ENCODE results near the gene PARD6G. TPM values are rescaled to one million over a fixed set of nuclear protein-coding genes. Genes with fewer than 3 reads are reported as not detected.
A peak's percentile ranks its signal among the peaks of the same experiment; 100 is the strongest.

PARD6G gene
- total RNA-seq, 1 experiment from 2014 or later, result 5.4 TPM

DNA sequence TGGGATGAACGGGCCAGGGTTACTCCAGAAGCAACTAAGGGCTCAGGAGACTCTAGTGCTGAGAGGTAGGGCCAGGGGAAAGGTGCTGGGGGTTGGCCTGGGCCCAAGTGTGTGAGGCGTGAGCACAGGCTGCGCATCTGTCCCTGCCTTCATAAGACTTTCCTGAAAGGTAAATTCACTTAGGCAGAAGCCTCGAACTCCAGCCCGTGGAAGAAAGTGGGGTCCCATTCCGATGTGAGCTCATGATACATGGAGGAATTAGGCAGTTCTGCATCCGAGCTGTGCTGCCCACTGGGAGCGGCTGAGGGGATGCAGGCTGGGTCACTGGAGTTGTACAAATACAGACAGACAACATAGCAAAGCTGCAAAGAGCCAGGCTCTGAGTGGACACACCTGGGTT lies 16.2 kb downstream of the PARD6G start:
- CTCF ChIA-PET, result no interaction called here

GRCh38 chr18:80229766-80230745 lies 17.3 kb downstream of the PARD6G start:
- no peak; the same call in 1 of the 2 replicates for ATAC-seq
- CTCF ChIA-PET, result no interaction called here
- no peak overlapping the region for H3K9ac ChIP-seq (ENCODE audit: low read length)
- no peak overlapping the region for H3K4me2 ChIP-seq (ENCODE audit: low read length)
- no peaks in the 10 kb centered on the region for H3F3A ChIP-seq (ENCODE audit: low read length, unreplicated experiment)
- H2AFZ ChIP-seq (ENCODE audit: low read length), result no peak overlapping the region
- H4K20me1 ChIP-seq (ENCODE audit: low read length), result no peaks in the 10 kb centered on the region
- no peak overlapping the region for H3K27ac ChIP-seq (ENCODE audit: low read length)
- H3K27me3 ChIP-seq (ENCODE audit: low read length), result no peaks in the 10 kb centered on the region
- H3K4me1 ChIP-seq (ENCODE audit: insufficient read depth, low read length), result no peaks in the 10 kb centered on the region
- POLR2A ChIA-PET (ENCODE audit: unreplicated experiment), result no interaction called here
- H3K79me2 ChIP-seq (ENCODE audit: low read length), result no peaks in the 10 kb centered on the region
- no TSS peak for BruUV-seq (replicated peaks)
- H3K9me2 ChIP-seq (replicated peaks; ENCODE audit: low read length), result no peaks in the 10 kb centered on the region
- peak; percentile 19 for DNase-seq
- no peak overlapping the region for H3K4me3 ChIP-seq (ENCODE audit: low read length)
- intact Hi-C loops (cut with micrococcal nuclease), result no loop called here
- no peaks in the 10 kb centered on the region for H3K36me3 ChIP-seq (ENCODE audit: low read depth, low read length)
- H3K9me3 ChIP-seq (ENCODE audit: low read length), result no peaks in the 10 kb centered on the region
- no peak for TF ChIP-seq EZH2phosphoT487 (IDR thresholded peaks at IDR 0.05; ENCODE audit: borderline replicate concordance, low read length)
- no peak for TF ChIP-seq EZH2 (IDR thresholded peaks at IDR 0.05; ENCODE audit: low read length, unreplicated experiment)
- no peak for TF ChIP-seq CTCF (conservative IDR thresholded peaks at IDR 0.05; ENCODE audit: low read depth, low read length)

More for the DNA sequence above, 16.2 kb downstream of the PARD6G start:
- no peak overlapping the region for H3K9ac ChIP-seq (ENCODE audit: low read length)
- DNase-seq (no peak), ATAC-seq (no peak)
- no peaks in the 10 kb centered on the region for H3K27me3 ChIP-seq (ENCODE audit: low read length)
- H3K9me2 ChIP-seq (replicated peaks; ENCODE audit: low read length), result no peaks in the 10 kb centered on the region
- no peaks in the 10 kb centered on the region for H3K4me1 ChIP-seq (ENCODE audit: insufficient read depth, low read length)
- TF ChIP-seq EZH2 (IDR thresholded peaks at IDR 0.05; ENCODE audit: low read length, unreplicated experiment) (no peak), CTCF (conservative IDR thresholded peaks at IDR 0.05; ENCODE audit: low read depth, low read length) (no peak), EZH2phosphoT487 (IDR thresholded peaks at IDR 0.05; ENCODE audit: borderline replicate concordance, low read length) (no peak)
- no peaks in the 10 kb centered on the region for H3K79me2 ChIP-seq (ENCODE audit: low read length)
- no peak overlapping the region for H2AFZ ChIP-seq (ENCODE audit: low read length)
- H3K4me2 ChIP-seq (ENCODE audit: low read length), result no peak overlapping the region
- intact Hi-C loops (cut with micrococcal nuclease), result no loop called here
- no peaks in the 10 kb centered on the region for H3K9me3 ChIP-seq (ENCODE audit: low read length)
- H3K27ac ChIP-seq (ENCODE audit: low read length), result no peak overlapping the region
- BruUV-seq (replicated peaks), result no TSS peak
- no peaks in the 10 kb centered on the region for H3F3A ChIP-seq (ENCODE audit: low read length, unreplicated experiment)
- POLR2A ChIA-PET (ENCODE audit: unreplicated experiment), result no interaction called here
- no peaks in the 10 kb centered on the region for H4K20me1 ChIP-seq (ENCODE audit: low read length)
- H3K36me3 ChIP-seq (ENCODE audit: low read depth, low read length), result no peaks in the 10 kb centered on the region
- no peak overlapping the region for H3K4me3 ChIP-seq (ENCODE audit: low read length)

GRCh38 chr18:80229363-80229762 lies 18.0 kb downstream of the PARD6G start:
- Histone ChIP-seq H3K4me2 (ENCODE audit: low read length) (no peak overlapping the region), H3K27me3 (ENCODE audit: low read length) (no peaks in the 10 kb centered on the region), H3K4me1 (ENCODE audit: insufficient read depth, low read length) (no peaks in the 10 kb centered on the region), H3K36me3 (ENCODE audit: low read depth, low read length) (no peaks in the 10 kb centered on the region), H3K79me2 (ENCODE audit: low read length) (no peaks in the 10 kb centered on the region), H3K9me2 (replicated peaks; ENCODE audit: low read length) (no peaks in the 10 kb centered on the region), H3F3A (ENCODE audit: low read length, unreplicated experiment) (no peaks in the 10 kb centered on the region), H2AFZ (ENCODE audit: low read length) (no peak overlapping the region), H3K27ac (ENCODE audit: low read length) (no peak overlapping the region), H4K20me1 (ENCODE audit: low read length) (no peaks in the 10 kb centered on the region), H3K9me3 (ENCODE audit: low read length) (no peaks in the 10 kb centered on the region), H3K4me3 (ENCODE audit: low read length) (no peak overlapping the region), H3K9ac (ENCODE audit: low read length) (no peak overlapping the region)
- POLR2A ChIA-PET (ENCODE audit: unreplicated experiment), result no interaction called here
- BruUV-seq (replicated peaks), result no TSS peak
- no peak for DNase-seq
- CTCF ChIA-PET, result no interaction called here
- intact Hi-C loops (cut with micrococcal nuclease), result no loop called here
- no peak for ATAC-seq
- TF ChIP-seq EZH2 (IDR thresholded peaks at IDR 0.05; ENCODE audit: low read length, unreplicated experiment), result no peak

Measured in PC-3 (cell line).